A172 (cell line): Measurements from ENCODE around the gene DOCK3. TPM values are rescaled to one million over a fixed set of nuclear protein-coding genes. Genes with fewer than 3 reads are reported as not detected.

Experiments
- DNase-seq: peaks from one replicate; pipeline ENCODE4 v3.0.0-alpha.2; 2015; ENCODE audit warnings: low spot score
- total RNA-seq: library from RNA; depleted of rRNA; stranded (reverse); fragments of >200 nt; shearing (Covaris generic); gene quantifications from 2 replicates; pipeline ENCODE4 v1.2.3, GENCODE V29; 2014; rRNA removed

Gene DOCK3
- total RNA-seq, 1 experiment from 2014 or later: 1.4 TPM

GRCh38 chr3:51400166-51400565 lies 725.4 kb downstream of the DOCK3 start:
- DNase-seq: no peak

GRCh38 chr3:51401735-51402134 lies 727.0 kb downstream of the DOCK3 start:
- DNase-seq: no peak

- no peak for DNase-seq
Observed at GRCh38 chr3:51403675-51404074, 728.9 kb downstream of the DOCK3 start.

GRCh38 chr3:51408021-51408420 lies 733.3 kb downstream of the DOCK3 start:
- DNase-seq: no peak

- no peak for DNase-seq
Observed at GRCh38 chr3:51408813-51409212, 734.1 kb downstream of the DOCK3 start.

- DNase-seq: no peak
Observed at GRCh38 chr3:51422211-51422610, 747.5 kb downstream of the DOCK3 start.

GRCh38 chr3:51426921-51427320 lies 752.2 kb downstream of the DOCK3 start:
- no peak for DNase-seq

GRCh38 chr3:51429138-51429537 lies 754.4 kb downstream of the DOCK3 start:
- no peak for DNase-seq

Other genes with a start within 250 kb of the DOCK3 start
- 0.22 and 0.26 TPM in 2 replicates for gene CACNA2D2, start 171.3 kb upstream of the DOCK3 start, total RNA-seq
- gene C3orf18, start 107.2 kb upstream of the DOCK3 start, total RNA-seq: 0.43 TPM in 1 of 2 replicates, not detected in the other
- gene HEMK1, start 105.4 kb upstream of the DOCK3 start, total RNA-seq: 15.3 and 18.1 TPM in 2 replicates
- gene CISH, start 63.2 kb upstream of the DOCK3 start, total RNA-seq: 1.1 and 2.3 TPM in 2 replicates
- gene MAPKAPK3, start 57.8 kb upstream of the DOCK3 start, total RNA-seq: 78.1 and 84.0 TPM in 2 replicates